ENCODE results near the gene TP53RK. TPM values are rescaled to one million over a fixed set of nuclear protein-coding genes. Genes with fewer than 3 reads are reported as not detected.

The TP53RK gene
- total RNA-seq, 2 experiments from 2014 or later: 14.8 to 20.9 TPM

- no peak overlapping the region for H3K27ac Mint-ChIP-seq
- peaks cover 9% of the 10 kb centered on the region for H3K27me3 Mint-ChIP-seq
- no peak for ATAC-seq
These were observed 28.8 kb downstream of the TP53RK start for GRCh38 chr20:46660487-46660886.

GRCh38 chr20:46657618-46658017, 31.6 kb downstream of the TP53RK start:
- CTCF ChIA-PET: no interaction called here
- Mint-ChIP-seq H3K27me3 (peaks cover 25% of the 10 kb centered on the region), H3K9me3 (ENCODE audit: low read depth) (peaks cover 3% of the 10 kb centered on the region), H3K4me3 (no peak overlapping the region), H3K27ac (no peak overlapping the region), H3K36me3 (peaks cover 1% of the 10 kb centered on the region), H3K4me1 (no peaks in the 10 kb centered on the region)
- ATAC-seq (no peak), DNase-seq (peak; percentile 14)

More at GRCh38 chr20:46660487-46660886, 28.8 kb downstream of the TP53RK start:
- Mint-ChIP-seq H3K9me3 (ENCODE audit: low read depth) (peaks cover 3% of the 10 kb centered on the region), H3K4me1 (no peaks in the 10 kb centered on the region), H3K4me3 (no peak overlapping the region), H3K36me3 (no peaks in the 10 kb centered on the region)
- DNase-seq: no peak
- CTCF ChIA-PET: no interaction called here

DNA sequence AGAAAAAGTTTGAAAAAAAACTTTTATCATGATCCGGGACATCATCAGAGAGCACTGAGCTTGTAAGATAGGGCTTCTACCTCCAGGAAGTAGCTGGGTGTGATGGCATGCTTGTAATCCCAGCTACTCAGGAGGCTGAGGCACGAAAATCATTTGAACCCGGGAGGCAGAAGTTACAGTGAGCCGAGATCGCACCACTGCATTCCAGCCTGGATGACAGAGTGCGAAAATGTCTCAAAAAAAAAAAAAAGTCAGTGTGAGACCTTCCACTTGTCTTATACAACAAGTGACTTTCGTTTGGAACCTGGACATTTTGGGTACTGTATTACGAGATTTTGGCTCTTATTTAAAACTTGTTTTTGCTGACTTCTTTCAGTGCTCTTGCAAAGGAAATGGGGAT, 32.1 kb downstream of the TP53RK start:
- H3K4me3 Mint-ChIP-seq: no peak overlapping the region
- ATAC-seq (no peak), DNase-seq (no peak)
- no peaks in the 10 kb centered on the region for H3K4me1 Mint-ChIP-seq
- CTCF ChIA-PET: no interaction called here
- H3K27ac Mint-ChIP-seq: no peak overlapping the region
- peaks cover 3% of the 10 kb centered on the region for H3K9me3 Mint-ChIP-seq (ENCODE audit: low read depth)
- H3K27me3 Mint-ChIP-seq: peaks cover 29% of the 10 kb centered on the region
- peaks cover 1% of the 10 kb centered on the region for H3K36me3 Mint-ChIP-seq

DNA sequence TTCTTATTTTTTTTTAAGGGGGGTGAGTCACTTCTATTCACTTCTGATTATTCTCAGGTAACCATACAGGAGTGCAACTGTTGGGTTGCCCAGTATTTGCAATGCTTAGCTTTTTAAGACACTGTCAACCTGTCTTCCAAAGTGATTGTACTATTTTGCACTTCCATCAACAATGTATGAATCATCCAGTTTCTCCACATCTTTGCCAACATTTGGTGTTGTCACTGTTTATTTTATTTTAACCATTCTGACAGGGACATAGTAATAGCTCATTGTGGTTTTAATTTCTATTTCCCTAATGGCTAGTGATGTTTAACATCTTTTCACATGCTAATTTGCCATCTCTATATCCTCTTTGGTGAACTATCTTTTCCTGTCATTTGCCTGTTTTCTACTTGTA, 36.5 kb downstream of the TP53RK start:
- Mint-ChIP-seq H3K4me3 (no peak overlapping the region), H3K4me1 (no peaks in the 10 kb centered on the region), H3K36me3 (peaks cover 1% of the 10 kb centered on the region), H3K9me3 (ENCODE audit: low read depth) (no peaks in the 10 kb centered on the region), H3K27me3 (peaks cover 51% of the 10 kb centered on the region), H3K27ac (no peak overlapping the region)
- ATAC-seq (no peak), DNase-seq (no peak)
- CTCF ChIA-PET: interaction anchor here (1.0 to 1.3 kb wide), 2 partner anchors 13 to 30 kb away, joined by 3 read pairs; no protein-coding TSS in a partner anchor

DNA sequence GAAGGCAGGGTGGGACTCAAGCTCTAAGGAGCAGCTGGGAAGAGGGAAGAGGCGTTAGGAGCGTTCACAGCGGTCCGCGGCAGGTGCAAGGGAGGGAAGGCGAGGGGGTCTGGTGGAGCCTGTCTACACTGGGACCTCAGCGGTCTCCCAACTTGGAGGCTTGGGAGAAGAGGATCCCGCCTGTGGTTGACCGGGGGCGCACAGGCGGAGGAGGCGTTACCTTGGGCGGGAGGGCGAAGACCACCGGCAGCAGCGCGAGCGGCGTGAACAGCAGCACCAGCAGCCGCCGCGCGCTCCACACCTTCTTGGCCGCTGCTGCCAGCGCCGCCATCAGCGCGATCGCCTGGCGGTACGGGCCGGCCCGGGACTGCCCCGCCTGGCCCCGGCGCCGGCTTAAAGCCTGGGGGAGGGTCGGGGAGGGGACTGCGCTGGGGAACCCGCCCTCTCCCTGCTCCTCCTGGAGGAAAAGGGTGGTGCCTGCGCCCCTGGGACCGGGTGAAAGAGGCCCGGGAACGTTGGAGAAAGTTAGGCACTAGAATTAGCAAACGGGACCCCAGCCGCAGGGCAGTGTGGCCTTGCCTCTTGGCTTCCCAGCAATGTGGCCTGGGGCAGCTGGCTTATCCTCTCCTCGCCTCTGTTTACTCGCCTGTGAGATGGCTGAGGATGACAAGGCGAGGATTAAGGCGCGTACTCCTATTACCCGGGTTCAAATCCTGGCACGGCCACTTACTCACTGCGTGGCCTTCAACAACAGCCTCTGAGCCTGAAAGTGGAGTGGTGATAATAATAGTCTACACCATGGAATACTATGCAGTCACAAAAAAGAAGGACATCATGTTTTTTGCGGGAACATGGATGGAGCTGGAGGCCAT, 37.9 kb downstream of the TP53RK start, which contains the start of gene SLC13A3:
TSS of gene SLC13A3 (minus strand) at position 369 of the 872 bp plus-strand sequence. CDS start at position 331, 38 bp downstream.
- Mint-ChIP-seq H3K9me3 (ENCODE audit: low read depth) (no peaks in the 10 kb centered on the region), H3K36me3 (peaks cover 1% of the 10 kb centered on the region), H3K27ac (no peak within 1 kb of the TSS), H3K27me3 (peaks cover 56% of the 10 kb centered on the region), H3K4me3 (no peak within 1 kb of the TSS), H3K4me1 (no peaks in the 10 kb centered on the region)
- ATAC-seq (no peak), DNase-seq (peak; percentile 33)
- CTCF ChIA-PET: interaction anchor here (0.6 kb wide), 1 partner anchor 865 kb away, joined by 3 read pairs; no protein-coding TSS in a partner anchor

DNA sequence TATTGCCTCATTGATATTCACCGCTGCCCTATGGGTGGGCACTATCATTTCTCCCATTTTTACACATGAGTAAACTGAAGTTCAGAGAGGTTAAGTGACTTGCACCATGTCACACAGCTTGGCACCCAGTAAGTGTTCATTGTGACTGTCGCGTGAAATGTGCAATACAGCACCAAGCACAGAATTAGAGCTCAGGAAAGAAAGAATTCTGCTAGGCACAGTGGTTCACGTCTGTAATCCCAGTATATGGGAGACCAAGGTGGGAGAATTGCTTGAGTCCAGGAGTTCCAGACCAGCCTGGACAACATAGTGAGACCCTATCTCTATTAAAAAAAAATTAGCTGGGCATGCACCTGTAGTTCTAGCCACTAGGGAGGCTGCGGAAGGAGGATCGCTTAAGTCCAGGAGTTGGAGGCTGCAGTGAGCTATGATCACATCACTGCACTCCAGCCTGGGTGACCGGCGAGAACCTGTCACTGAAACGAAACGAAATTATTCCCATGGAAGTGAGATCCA, 38.6 kb downstream of the TP53RK start:
- ATAC-seq: no peak
- H3K27ac Mint-ChIP-seq: no peak overlapping the region
- H3K4me1 Mint-ChIP-seq: no peaks in the 10 kb centered on the region
- no peak overlapping the region for H3K4me3 Mint-ChIP-seq
- H3K9me3 Mint-ChIP-seq (ENCODE audit: low read depth): no peaks in the 10 kb centered on the region
- peaks cover 63% of the 10 kb centered on the region for H3K27me3 Mint-ChIP-seq
- CTCF ChIA-PET: interaction anchor here (0.6 kb wide), 1 partner anchor 866 kb away, joined by 3 read pairs; no protein-coding TSS in a partner anchor
- no peak for DNase-seq
- H3K36me3 Mint-ChIP-seq: peaks cover 1% of the 10 kb centered on the region

DNA sequence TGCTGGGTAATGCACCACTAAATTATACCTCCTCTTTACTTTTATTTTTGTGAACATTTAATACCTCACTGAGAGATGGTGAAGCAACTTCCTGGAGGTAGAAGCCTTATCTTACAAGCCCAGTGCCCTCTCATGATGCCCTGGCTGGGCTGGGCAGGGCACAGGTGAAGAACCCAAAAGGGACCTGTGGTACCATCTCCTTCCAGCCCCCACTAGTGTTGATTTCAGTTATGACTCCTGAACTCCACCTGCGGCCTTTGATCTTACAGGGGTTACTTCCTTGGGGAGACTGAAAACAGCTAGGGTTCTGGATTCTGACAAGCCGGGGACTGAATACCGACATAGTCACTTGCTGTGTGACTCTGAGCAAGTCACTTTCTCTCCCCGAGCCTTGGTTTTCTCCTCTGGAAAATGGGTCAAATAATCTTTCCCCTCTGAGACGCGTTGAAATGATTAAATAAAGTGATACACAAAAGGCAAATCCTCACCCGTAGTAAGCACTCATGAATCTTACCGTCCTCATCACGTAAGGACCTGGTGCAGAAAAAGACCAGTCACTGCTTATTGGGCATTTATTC, 39.2 kb downstream of the TP53RK start:
- no peak for DNase-seq

DNA sequence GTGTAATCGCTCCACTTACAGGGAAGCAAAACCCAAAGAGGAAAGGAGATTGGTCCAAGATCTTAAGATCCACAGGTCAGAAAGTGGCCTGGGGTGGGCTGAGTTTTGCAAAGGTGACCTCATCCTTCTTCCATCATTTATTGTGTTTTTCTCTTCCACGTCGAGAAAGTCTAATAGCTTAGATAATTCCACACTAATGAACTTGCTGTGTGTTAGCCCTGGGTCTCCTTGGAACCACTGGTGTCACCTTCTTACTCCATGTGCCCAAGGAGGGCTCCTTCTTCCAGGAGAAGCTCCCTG, 39.6 kb downstream of the TP53RK start:
- H3K36me3 Mint-ChIP-seq: peaks cover 1% of the 10 kb centered on the region
- CTCF ChIA-PET: interaction anchor here (0.8 kb wide), 1 partner anchor 20 kb away, joined by 3 read pairs; no protein-coding TSS in a partner anchor
- no peak overlapping the region for H3K27ac Mint-ChIP-seq
- ATAC-seq: no peak
- no peak for DNase-seq
- peaks cover 72% of the 10 kb centered on the region for H3K27me3 Mint-ChIP-seq
- H3K4me1 Mint-ChIP-seq: no peaks in the 10 kb centered on the region
- no peak overlapping the region for H3K4me3 Mint-ChIP-seq
- H3K9me3 Mint-ChIP-seq (ENCODE audit: low read depth): no peaks in the 10 kb centered on the region

More for the DNA sequence above, 39.2 kb downstream of the TP53RK start:
- Mint-ChIP-seq H3K4me3 (no peak overlapping the region), H3K27ac (no peak overlapping the region), H3K4me1 (no peaks in the 10 kb centered on the region), H3K9me3 (ENCODE audit: low read depth) (no peaks in the 10 kb centered on the region), H3K27me3 (peaks cover 68% of the 10 kb centered on the region), H3K36me3 (peaks cover 1% of the 10 kb centered on the region)
- CTCF ChIA-PET: interaction anchor here (0.8 kb wide), 1 partner anchor 21 kb away, joined by 3 read pairs; no protein-coding TSS in a partner anchor
- no peak for ATAC-seq

GRCh38 chr20:46648903-46649649, 40.2 kb downstream of the TP53RK start:
- no peak for ATAC-seq
- peaks cover 73% of the 10 kb centered on the region for H3K27me3 Mint-ChIP-seq
- no peak overlapping the region for H3K27ac Mint-ChIP-seq
- H3K4me3 Mint-ChIP-seq: no peak overlapping the region
- peaks cover 1% of the 10 kb centered on the region for H3K36me3 Mint-ChIP-seq
- CTCF ChIA-PET: interaction anchor here (0.8 kb wide), 1 partner anchor 20 kb away, joined by 3 read pairs; no protein-coding TSS in a partner anchor
- no peak for DNase-seq
- no peaks in the 10 kb centered on the region for H3K9me3 Mint-ChIP-seq (ENCODE audit: low read depth)
- no peaks in the 10 kb centered on the region for H3K4me1 Mint-ChIP-seq

- CTCF ChIA-PET: interaction anchor here (1.2 kb wide), 1 partner anchor 105 kb away, joined by 3 read pairs; no protein-coding TSS in a partner anchor
- Mint-ChIP-seq H3K27ac (no peak overlapping the region), H3K27me3 (peaks cover 66% of the 10 kb centered on the region), H3K9me3 (ENCODE audit: low read depth) (no peaks in the 10 kb centered on the region), H3K4me3 (no peak overlapping the region), H3K36me3 (no peaks in the 10 kb centered on the region), H3K4me1 (no peaks in the 10 kb centered on the region)
- ATAC-seq: no peak
- no peak for DNase-seq
These were observed 41.8 kb downstream of the TP53RK start for GRCh38 chr20:46647469-46647868.

- CTCF ChIA-PET: interaction anchor here (1.2 kb wide), 1 partner anchor 105 kb away, joined by 3 read pairs; no protein-coding TSS in a partner anchor
- H3K27me3 Mint-ChIP-seq: peaks cover 61% of the 10 kb centered on the region
These were observed 42.4 kb downstream of the TP53RK start for GRCh38 chr20:46646659-46647380.

DNA sequence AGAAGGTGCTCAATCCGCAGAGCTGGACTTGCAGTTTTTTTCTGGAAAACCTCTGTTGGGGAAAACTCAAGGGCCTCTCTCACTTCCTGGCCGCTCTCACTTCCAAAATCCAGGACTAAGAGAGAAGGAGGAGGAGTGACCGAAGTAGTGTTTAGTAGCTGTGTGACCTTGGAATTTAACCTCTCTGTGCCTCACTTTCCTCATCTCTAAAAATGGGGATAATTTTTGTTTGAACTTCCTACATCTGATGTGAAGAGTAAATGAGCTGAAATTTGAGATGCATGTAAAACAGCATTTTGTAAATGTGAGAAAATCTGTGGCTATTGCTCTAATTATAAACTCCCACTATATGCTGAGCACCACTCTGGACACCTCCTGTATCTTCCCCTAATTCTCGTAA, 43.1 kb downstream of the TP53RK start:
- Mint-ChIP-seq H3K4me1 (no peaks in the 10 kb centered on the region), H3K27ac (no peak overlapping the region), H3K4me3 (no peak overlapping the region), H3K27me3 (peaks cover 61% of the 10 kb centered on the region), H3K36me3 (no peaks in the 10 kb centered on the region), H3K9me3 (ENCODE audit: low read depth) (no peaks in the 10 kb centered on the region)
- ATAC-seq (no peak), DNase-seq (no peak)
- CTCF ChIA-PET: interaction anchor here (0.8 to 1.3 kb wide), 2 partner anchors 125 to 505 kb away, joined by 3 to 4 read pairs; no protein-coding TSS in a partner anchor

More at GRCh38 chr20:46646659-46647380, 42.4 kb downstream of the TP53RK start:
- H3K4me3 Mint-ChIP-seq: no peak overlapping the region
- ATAC-seq: no peak
- H3K27ac Mint-ChIP-seq: no peak overlapping the region
- H3K9me3 Mint-ChIP-seq (ENCODE audit: low read depth): no peaks in the 10 kb centered on the region
- no peaks in the 10 kb centered on the region for H3K36me3 Mint-ChIP-seq
- H3K4me1 Mint-ChIP-seq: no peaks in the 10 kb centered on the region
- no peak for DNase-seq

Data from activated CD8-positive, alpha-beta memory T cell treated with anti-CD3 and anti-CD28 coated beads, Interleukin-2, amount 10 ng/mL, durations not matched to agents 7 days and 5 days (primary cell).